H1 (cell line): ENCODE results near the gene G3BP1. TPM values are rescaled to one million over a fixed set of nuclear protein-coding genes. Genes with fewer than 3 reads are reported as not detected.

Source experiments
- ATF2 ChIP-seq: IDR thresholded peaks from 2 replicates; pipeline ENCODE4 v1.6.1; 2012; ENCODE audit warnings: low read length, inconsistent platforms
- CEBPB ChIP-seq: IDR thresholded peaks from 2 replicates; pipeline ENCODE4 v1.6.1; 2012; ENCODE audit warnings: low read depth, low read length
- E2F6 ChIP-seq: IDR thresholded peaks from 2 replicates; pipeline ENCODE4 v1.6.1; 2012; ENCODE audit warnings: inconsistent platforms
- FOSL1 ChIP-seq: IDR thresholded peaks from 2 replicates; pipeline ENCODE4 v1.6.1; 2011; ENCODE audit warnings: mild to moderate bottlenecking, low read depth, low read length, moderate library complexity; ENCODE audit not compliant: insufficient read depth
- MAFK ChIP-seq: IDR thresholded peaks from 2 replicates; pipeline ENCODE4 v1.6.1; 2012; ENCODE audit warnings: low read depth, mild to moderate bottlenecking, improper control_type of control experiment, low read length
- MAX ChIP-seq: IDR thresholded peaks from 2 replicates; pipeline ENCODE4 v1.6.1; 2012; ENCODE audit warnings: inconsistent platforms
- SIN3A ChIP-seq, 2 experiments: IDR thresholded peaks in 1 of 2; conservative IDR thresholded peaks in 1 of 2; 2 replicates each; pipeline ENCODE4 v1.6.1; 2011 to 2012; ENCODE audit warnings: low read length in 2 of 2, improper control_type of control experiment in 1 of 2, low read depth in 1 of 2, mild to moderate bottlenecking in 1 of 2
- SIX5 ChIP-seq: IDR thresholded peaks from 2 replicates; pipeline ENCODE4 v1.6.1; 2011; ENCODE audit warnings: mild to moderate bottlenecking, low read depth, low read length
- SP1 ChIP-seq: IDR thresholded peaks from 2 replicates; pipeline ENCODE4 v1.6.1; 2011; ENCODE audit warnings: low read depth, low read length
- SRF ChIP-seq: IDR thresholded peaks from 2 replicates; pipeline ENCODE4 v1.6.1; 2011; ENCODE audit warnings: mild to moderate bottlenecking, low read depth, low read length, moderate library complexity
- polyA plus RNA-seq, 7 experiments: library from polyadenylated mRNA; depleted of rRNA in 3 of 7; stranded (reverse) in 5 of 7; unstranded in 2 of 7; fragments of >200 nt in 5 of 7; fragments of 200-250 nt in 2 of 7; gene quantifications; 1 replicate in 5 of 7; 2 replicates in 1 of 7; 4 replicates in 1 of 7; pipeline versions ENCODE4 v1.2.1 to v1.2.3, GENCODE V29; 2011 to 2013; ENCODE audit warnings: missing spikeins in 2 of 7, mixed read lengths in 2 of 7
- total RNA-seq: library from RNA; stranded (reverse); fragmentation: NEBNext Ultra II Directional; extraction: Animal tissue kit (Norgen Biotek cat#: 25700); gene quantifications from 2 replicates; pipeline ENCODE4 v1.2.1, GENCODE V29; 2021

G3BP1 gene
- total and polyA plus RNA-seq, 2 of the 8 experiments (the other 6 are each of a cell fraction or from before 2014, with no cell fraction given) = 71.2 to 516 TPM

- TF ChIP-seq FOSL1 = no peak
- TF ChIP-seq ATF2 = 0 out of 2 replicates have a peak, but pooled peaks have one; percentile 47
- no peak for TF ChIP-seq SIN3A (conservative IDR thresholded peaks at IDR 0.05 in 1 of 2, IDR thresholded peaks at IDR 0.05 in 1 of 2; ENCODE audit: low read depth in 1 of 2, low read length in 2 of 2)
- no peak for TF ChIP-seq SIX5
- TF ChIP-seq E2F6 = peak; percentile 82; the same call in 1 of the 2 replicates
- peak; percentile 75 for TF ChIP-seq MAX
- no peak for TF ChIP-seq SP1
- TF ChIP-seq CEBPB = no peak
- no peak for TF ChIP-seq SRF
- peak; percentile 80; the same call in 1 of the 2 replicates for TF ChIP-seq MAFK
Measured at GRCh38 chr5:151770383-151771258, 1.1 kb upstream of the G3BP1 start (continued).
